HepG2 (cell line): Measurements from ENCODE around the gene PTPN14. TPM values are rescaled to one million over a fixed set of nuclear protein-coding genes. Genes with fewer than 3 reads are reported as not detected.
A peak's percentile ranks its signal among the peaks of the same experiment; 100 is the strongest.

Experiments
- CCAR2 ChIP-seq: fragments of 200-400 bp; formaldehyde crosslinking; optimal IDR thresholded peaks from 2 replicates; pipeline ENCODE3; 2018; ENCODE audit warnings: low read depth, mild to moderate bottlenecking, low read length, moderate library complexity
- CREB1 ChIP-seq, 2 experiments: fragments of 450-650 bp in 1 of 2; IDR thresholded peaks; 2 replicates each; pipeline ENCODE4 v1.6.1; 2016 to 2017; ENCODE audit warnings: control low read depth in 1 of 2, mild to moderate bottlenecking in 1 of 2, missing compliant biosample characterization in 1 of 2, missing genetic modification characterization in 1 of 2
- EP300 ChIP-seq, 3 experiments: sonication (generic) in 1 of 3; formaldehyde crosslinking in 1 of 3; IDR thresholded peaks; 2 replicates each; pipeline versions ENCODE4 v1.5.1 to v1.6.1; 2011 to 2020; ENCODE audit warnings: low read depth in 2 of 3, low read length in 2 of 3, borderline replicate concordance in 1 of 3, improper control_type of control experiment in 1 of 3, mild to moderate bottlenecking in 1 of 3, missing genetic modification reagents in 1 of 3, moderate library complexity in 1 of 3
- ETV5 ChIP-seq: IDR thresholded peaks from 2 replicates; pipeline ENCODE4 v1.6.1; 2018; ENCODE audit warnings: missing biosample characterization, missing genetic modification reagents, inconsistent platforms, borderline replicate concordance
- GMEB2 ChIP-seq: IDR thresholded peaks from 2 replicates; pipeline ENCODE4 v1.6.1; 2016; ENCODE audit warnings: missing biosample characterization, missing genetic modification reagents, low read depth
- KMT2A ChIP-seq: sonication (generic); formaldehyde crosslinking; IDR thresholded peaks from 2 replicates; pipeline ENCODE4 v1.4.0; 2020; ENCODE audit warnings: missing genetic modification reagents
- LRRFIP1 ChIP-seq: sonication (generic); formaldehyde crosslinking; conservative IDR thresholded peaks from 2 replicates; pipeline ENCODE4 v1.4.0; 2020; ENCODE audit warnings: missing genetic modification reagents
- MXI1 ChIP-seq: IDR thresholded peaks from 3 replicates; pipeline ENCODE4 v1.6.1; 2012; ENCODE audit warnings: low read depth, low read length, inconsistent platforms, borderline replicate concordance
- SMYD3 ChIP-seq: sonication (generic); formaldehyde crosslinking; IDR thresholded peaks from 2 replicates; pipeline ENCODE4 v1.8.1; 2023; ENCODE audit warnings: mild to moderate bottlenecking, missing genetic modification reagents
- XRCC5 ChIP-seq: fragments of 200-400 bp; formaldehyde crosslinking; optimal IDR thresholded peaks from 2 replicates; pipeline ENCODE3; 2017; ENCODE audit warnings: mild to moderate bottlenecking, low read length
- ZBTB38 ChIP-seq: sonication (generic); formaldehyde crosslinking; IDR thresholded peaks from 2 replicates; pipeline ENCODE4 v1.5.1; 2020; ENCODE audit warnings: mild to moderate bottlenecking, missing genetic modification reagents
- ZKSCAN5 ChIP-seq: sonication (generic); formaldehyde crosslinking; IDR thresholded peaks from 2 replicates; pipeline ENCODE4 v1.5.1; 2020; ENCODE audit warnings: mild to moderate bottlenecking, missing genetic modification reagents
- ZNF18 ChIP-seq: sonication (generic); formaldehyde crosslinking; IDR thresholded peaks from 2 replicates; pipeline ENCODE4 v1.8.0; 2022; ENCODE audit warnings: mild to moderate bottlenecking, missing genetic modification reagents; ENCODE audit not compliant: insufficient replicate concordance
- ZNF34 ChIP-seq: sonication (generic); formaldehyde crosslinking; IDR thresholded peaks from 2 replicates; pipeline ENCODE4 v1.4.0; 2020; ENCODE audit warnings: mild to moderate bottlenecking, missing genetic modification reagents, borderline replicate concordance
- ZNF691 ChIP-seq: sonication (generic); formaldehyde crosslinking; IDR thresholded peaks from 2 replicates; pipeline ENCODE4 v1.4.0; 2020; ENCODE audit warnings: missing genetic modification reagents, low read depth, mild to moderate bottlenecking, borderline replicate concordance
- ZNF710 ChIP-seq: sonication (generic); formaldehyde crosslinking; IDR thresholded peaks from 2 replicates; pipeline ENCODE4 v1.5.0; 2020; ENCODE audit warnings: mild to moderate bottlenecking, missing genetic modification reagents, borderline replicate concordance
- ZNF784 ChIP-seq: sonication (generic); formaldehyde crosslinking; IDR thresholded peaks from 2 replicates; pipeline ENCODE4 v1.5.1; 2020; ENCODE audit warnings: missing genetic modification reagents, mild to moderate bottlenecking, borderline replicate concordance
- polyA plus RNA-seq, 8 experiments: library from polyadenylated mRNA; depleted of rRNA in 3 of 8; stranded (reverse) in 7 of 8; unstranded in 1 of 8; fragments of >200 nt; fragmentation: Illumina TruSeq in 4 of 8; extraction: Trizol in 4 of 8; gene quantifications; 2 replicates each; pipeline versions ENCODE4 v1.2.1 to v1.2.3, GENCODE V29; 2011 to 2016; ENCODE audit warnings: low read depth in 4 of 8, missing spikeins in 1 of 8, mixed read lengths in 1 of 8; ENCODE audit not compliant: insufficient read depth in 1 of 8
- total RNA-seq, 5 experiments: library from RNA; depleted of rRNA; stranded (reverse); fragments of >200 nt; fragmentation: Illumina TruSeq; extraction: Trizol; gene quantifications; 2 replicates each; pipeline ENCODE4 v1.2.3, GENCODE V29; 2016; ENCODE audit warnings: low read depth in 1 of 5

The PTPN14 gene
- total and polyA plus RNA-seq, 2 of the 13 experiments (the other 11 are each of a cell fraction or from before 2014, with no cell fraction given), result 3.9 to 4.7 TPM

GRCh38 chr1:214439352-214440119 lies 111.9 kb downstream of the PTPN14 start (continued):
- no peak for TF ChIP-seq CCAR2
- 0 out of 2 replicates have a peak, but pooled peaks have one; percentile 67 for TF ChIP-seq KMT2A
- no peak for TF ChIP-seq ZNF784 (CRISPR knock-in tag)
- TF ChIP-seq MXI1, result peak; percentile 15; the same call in 1 of the 3 replicates
- TF ChIP-seq XRCC5, result peak; percentile 20
- TF ChIP-seq ETV5, result no peak
- no peak for TF ChIP-seq ZKSCAN5
- TF ChIP-seq EP300 (IDR thresholded peaks at IDR 0.05; ENCODE audit: low read depth in 2 of 2, low read length in 2 of 2), result peak; percentile 72 to 76; a peak in 3 of 4 replicates
- no peak; the same call in 1 of the 2 replicates for TF ChIP-seq EP300 (CRISPR knock-in tag; IDR thresholded peaks at IDR 0.05; ENCODE audit: borderline replicate concordance)
- no peak for TF ChIP-seq LRRFIP1 (CRISPR knock-in tag)
- no peak for TF ChIP-seq ZNF18
- TF ChIP-seq ZNF34, result no peak; the same call in 1 of the 2 replicates
- TF ChIP-seq SMYD3 (CRISPR knock-in tag), result no peak
- TF ChIP-seq ZNF691, result 0 out of 2 replicates have a peak, but pooled peaks have one; percentile 35
- no peak for TF ChIP-seq GMEB2
- TF ChIP-seq ZNF710 (CRISPR knock-in tag), result peak; percentile 33; the same call in 1 of the 2 replicates
- no peak for TF ChIP-seq ZBTB38 (CRISPR knock-in tag)
- TF ChIP-seq CREB1 (IDR thresholded peaks at IDR 0.05), result no peak
- peak; percentile 70; the same call in 1 of the 2 replicates for TF ChIP-seq CREB1 (CRISPR knock-in tag; IDR thresholded peaks at IDR 0.05)
